HG03558 (cell line): Measurements from ENCODE around the gene WNT2.
"Not testable (repeated sequence)": the region's sequence is repeated elsewhere in the genome, so short reads cannot be mapped to it uniquely, and the experiment has no call there.

Experiments used
- ATAC-seq: cut with Tn5 transposase; IDR thresholded peaks from one replicate; pipeline ENCODE4 v1.9.1; 2021; ENCODE audit warnings: moderate number of reproducible peaks; ENCODE audit not compliant: unreplicated experiment; ENCODE audit errors: extremely low read depth

WNT2 gene

DNA sequence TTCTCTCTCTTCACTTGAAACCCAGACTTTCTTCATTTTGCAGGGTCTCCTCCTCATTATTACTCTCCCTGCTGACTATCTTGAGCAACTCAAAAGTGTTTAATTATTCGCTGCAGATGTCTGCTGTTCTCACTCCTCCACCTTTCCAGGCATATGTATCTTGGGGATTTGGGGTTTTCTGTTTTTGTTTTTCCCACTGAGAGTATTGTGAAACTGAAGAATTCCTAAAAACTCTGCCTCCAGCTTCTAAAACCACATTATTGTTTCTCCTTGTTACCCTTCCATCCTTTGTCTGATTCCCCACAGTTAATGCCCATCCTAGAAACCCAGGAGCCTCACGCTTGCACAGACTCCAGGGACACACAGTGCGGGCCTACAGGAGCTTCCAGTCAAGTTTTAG, 51.3 kb downstream of the WNT2 start:
- ATAC-seq: no peak

DNA sequence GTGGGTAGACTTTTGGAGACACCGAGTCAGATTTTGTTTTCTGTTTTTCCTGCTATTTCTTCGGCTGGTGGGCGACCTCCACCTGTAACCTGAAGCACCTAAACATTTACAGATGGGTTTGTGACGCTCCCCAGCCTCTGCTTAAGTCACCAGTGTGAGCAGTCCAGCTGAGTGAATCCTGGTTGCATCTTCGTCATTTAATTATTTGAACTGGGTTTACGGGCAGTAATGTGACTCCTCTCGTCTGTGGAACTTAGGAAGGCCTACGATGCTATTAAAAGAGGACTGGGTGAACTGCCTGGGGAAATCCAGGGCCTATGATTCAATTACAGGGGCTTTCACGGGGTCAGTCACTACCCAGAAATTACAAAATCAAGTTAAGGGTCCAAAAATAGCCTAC, 52.5 kb downstream of the WNT2 start:
- no peak for ATAC-seq

DNA sequence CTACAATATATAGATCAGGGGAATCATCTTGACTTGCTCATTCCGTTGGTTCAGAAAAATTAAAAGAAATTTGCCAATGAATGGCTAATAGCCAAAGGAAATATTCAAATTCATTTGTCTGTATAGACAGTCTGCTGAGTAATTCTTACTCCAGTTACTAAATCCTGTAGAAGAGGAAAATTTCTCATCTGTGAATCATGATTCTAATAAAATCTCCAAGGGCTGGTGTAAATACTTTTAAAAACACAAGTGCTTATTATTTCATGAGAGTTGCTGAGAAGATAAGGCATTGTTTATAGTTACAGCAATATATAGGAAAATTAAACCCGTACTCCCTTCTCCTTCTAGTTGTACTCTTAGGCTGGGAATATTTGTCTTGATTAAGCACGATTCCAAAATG, 53.0 kb downstream of the WNT2 start:
- no peak for ATAC-seq

DNA sequence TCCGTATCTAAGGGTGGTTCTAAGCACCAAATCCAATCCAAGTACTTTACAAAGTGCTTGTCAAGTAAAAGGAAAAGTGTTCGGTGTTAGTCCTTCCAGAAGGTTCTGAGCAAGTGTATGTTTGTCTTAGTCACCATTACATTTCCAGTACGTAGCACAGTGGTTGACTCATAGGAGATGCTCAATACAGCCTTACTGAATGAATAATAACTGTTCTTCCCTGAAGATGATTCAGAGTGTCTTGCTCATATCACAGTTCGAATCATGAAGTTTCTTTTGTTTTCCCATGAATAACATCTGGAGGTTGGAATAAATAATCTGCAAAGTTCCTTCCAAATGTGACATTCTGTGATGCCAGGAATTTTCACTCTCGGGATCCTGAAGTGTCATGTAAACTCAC, 53.4 kb downstream of the WNT2 start:
- ATAC-seq: no peak

DNA sequence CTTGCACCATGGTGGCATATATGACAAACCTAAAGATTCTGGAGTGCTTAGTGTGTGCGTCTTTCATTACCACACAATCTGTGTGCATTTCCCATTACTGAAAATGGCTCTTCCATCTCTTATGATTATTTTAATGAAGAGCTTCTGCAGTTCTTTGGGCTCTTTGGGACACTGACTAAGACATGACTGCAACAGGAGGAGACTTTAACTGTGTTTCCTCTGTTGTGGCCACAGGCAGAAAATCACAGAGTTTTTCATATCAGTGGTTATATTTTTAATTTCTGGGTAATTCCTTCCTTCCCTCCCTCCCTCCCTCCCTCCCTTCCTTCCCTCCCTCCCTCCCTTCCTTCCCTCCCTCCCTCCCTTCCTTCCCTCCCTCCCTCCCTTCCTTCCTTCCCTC, 58.1 kb downstream of the WNT2 start:
- ATAC-seq: no peak

DNA sequence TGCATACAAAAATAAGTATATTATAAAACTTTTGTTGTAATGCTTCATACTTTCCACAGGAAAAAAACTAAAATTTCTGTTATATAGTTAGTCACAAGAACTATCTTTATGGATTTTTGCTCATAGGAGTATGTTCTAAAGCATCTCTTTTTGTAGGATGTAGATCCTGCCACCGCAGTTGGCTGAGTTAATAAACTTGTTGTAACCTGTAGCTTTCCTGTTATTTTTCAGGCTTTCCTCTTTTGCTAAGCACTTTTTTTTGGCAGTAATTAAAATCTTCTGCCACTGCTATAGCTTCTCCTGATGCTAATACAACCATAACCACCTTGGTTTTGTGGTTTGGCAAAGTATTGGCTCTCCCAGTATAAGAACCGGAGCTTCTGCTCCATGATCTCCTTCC, 60.3 kb downstream of the WNT2 start:
- ATAC-seq: no peak

DNA sequence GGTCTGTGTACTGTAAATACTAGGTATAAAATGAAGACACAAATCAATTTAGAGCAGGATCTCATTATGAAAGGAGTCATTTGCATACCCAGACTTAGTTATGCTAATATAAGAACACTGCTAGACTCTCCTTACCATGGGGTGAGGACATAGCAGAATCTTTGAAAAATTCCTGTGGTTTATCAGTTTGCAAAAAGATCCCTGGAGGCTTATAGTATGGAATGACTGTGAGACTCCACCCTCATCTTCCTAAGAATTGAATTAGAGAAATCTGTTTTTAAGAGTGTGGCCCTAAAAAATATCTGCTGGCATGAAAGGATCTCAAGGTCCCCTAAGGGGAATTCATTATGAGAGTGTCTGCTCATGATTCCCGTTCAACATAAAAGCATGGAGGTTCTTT, 63.2 kb downstream of the WNT2 start:
- no peak for ATAC-seq

DNA sequence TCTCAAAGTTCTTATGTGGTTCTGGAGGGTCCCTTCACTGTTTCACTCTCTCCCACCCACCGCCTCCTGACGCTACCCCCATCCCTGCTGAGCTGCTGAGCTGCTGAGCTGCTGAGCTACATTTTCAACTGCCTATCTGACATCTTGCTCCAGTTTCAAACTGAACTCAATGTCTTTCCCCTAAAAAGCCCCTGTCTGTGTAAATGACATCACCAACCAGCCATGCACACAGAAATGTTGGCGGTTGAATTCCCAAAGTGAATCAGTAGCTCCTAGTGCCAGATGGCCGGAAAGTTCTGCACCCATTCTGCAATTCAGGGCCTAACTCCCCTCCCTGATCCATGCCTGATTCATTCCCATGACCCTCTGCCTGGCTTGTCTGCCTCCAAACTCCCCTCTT, 71.2 kb downstream of the WNT2 start:
- ATAC-seq: peak; percentile 61

DNA sequence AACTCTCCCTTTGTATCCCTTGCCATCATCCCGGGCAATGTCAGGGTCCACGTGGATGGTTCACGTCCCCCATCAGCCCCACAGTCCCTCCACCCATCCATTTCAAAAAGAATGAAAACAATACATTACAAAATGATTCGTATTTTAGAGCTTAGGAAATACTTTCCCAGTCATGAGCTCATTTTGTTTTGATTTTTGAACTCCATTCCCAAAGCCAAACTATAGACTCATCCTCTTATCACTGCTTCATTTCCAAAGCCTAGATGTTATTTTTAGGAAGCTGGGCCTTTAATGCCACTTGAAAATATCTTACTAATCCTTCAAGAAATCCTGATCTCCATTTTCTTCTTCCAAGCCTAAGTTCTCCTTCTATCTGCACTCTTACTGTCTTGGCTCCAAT, 72.1 kb downstream of the WNT2 start:
- no peak for ATAC-seq

DNA sequence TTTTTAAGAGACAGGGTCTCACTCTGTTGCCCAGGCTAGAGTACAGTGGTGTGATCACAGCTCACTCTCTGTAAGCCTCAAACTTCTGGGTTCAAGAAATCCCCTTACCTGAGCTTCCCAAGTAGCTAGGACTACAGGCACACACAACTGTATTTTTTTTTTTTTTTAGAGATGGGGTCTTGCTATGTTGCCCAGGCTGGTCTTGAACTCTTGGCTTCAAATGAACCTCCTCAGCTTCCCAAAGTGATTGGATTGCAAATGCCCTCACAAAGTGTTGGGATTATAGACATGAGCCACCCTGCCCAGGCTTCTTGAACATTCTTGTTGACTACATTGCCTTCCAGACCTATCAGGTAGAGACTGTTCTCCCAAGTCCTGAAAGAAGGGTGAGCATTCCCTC, 72.6 kb downstream of the WNT2 start:
- ATAC-seq: no peak

DNA sequence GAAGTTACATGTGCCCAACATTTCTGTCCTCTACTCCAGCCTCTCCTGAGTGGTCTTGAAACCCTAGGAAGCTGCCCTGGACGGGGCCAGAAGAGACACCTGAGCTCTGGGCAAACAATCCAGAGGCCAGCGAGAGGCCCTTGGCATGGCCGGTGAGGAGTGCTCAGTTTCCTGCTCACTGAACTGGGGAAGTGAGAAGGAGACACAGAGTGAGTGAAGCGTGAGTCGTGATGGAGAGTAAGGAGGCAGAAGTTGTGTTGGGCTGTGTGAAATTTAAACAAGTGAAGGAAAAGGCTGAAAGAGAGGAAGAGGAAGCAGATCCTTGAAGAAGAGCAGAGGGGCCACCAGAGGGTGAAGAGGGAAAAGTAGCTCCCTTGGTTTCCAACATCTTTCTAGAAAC, 73.2 kb downstream of the WNT2 start:
- ATAC-seq: no peak

DNA sequence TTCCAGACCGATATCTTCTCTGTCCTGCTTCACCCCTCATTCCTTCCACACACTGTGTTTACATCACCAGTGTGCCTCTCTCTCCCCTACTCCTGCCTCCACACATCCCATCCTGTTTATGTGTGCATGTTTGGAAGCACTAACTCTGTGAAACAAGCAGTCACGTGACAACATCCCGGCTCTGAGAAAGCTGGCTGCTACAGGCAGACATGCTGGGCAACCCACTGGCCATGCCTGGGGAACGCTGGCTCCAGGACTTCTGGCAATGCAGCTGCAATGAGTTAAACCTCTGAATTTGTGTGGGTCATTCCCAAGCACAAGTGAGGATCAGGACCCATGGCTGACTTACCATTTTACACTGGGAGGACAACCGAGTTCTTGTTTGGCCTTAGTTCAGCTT, 74.0 kb downstream of the WNT2 start:
- ATAC-seq: no peak

DNA sequence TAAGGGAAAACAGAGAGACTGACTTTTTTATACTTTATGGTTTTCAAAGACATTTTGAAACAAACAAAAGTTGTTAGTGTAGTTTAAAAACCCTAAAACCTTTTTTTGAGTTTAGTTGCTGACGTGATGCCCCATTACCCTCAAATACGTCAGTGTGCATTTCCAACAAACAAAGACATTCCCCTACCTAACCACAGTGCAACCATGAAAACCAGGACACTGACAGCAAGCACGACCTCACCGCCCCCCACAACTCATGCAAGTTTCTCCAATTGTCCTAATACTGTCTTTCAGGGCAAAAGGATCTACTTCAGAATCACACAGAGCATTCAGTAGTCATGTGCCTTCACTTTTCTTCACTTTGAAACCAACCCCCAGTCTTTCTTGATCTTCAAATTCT, 75.0 kb downstream of the WNT2 start:
- ATAC-seq: no peak

DNA sequence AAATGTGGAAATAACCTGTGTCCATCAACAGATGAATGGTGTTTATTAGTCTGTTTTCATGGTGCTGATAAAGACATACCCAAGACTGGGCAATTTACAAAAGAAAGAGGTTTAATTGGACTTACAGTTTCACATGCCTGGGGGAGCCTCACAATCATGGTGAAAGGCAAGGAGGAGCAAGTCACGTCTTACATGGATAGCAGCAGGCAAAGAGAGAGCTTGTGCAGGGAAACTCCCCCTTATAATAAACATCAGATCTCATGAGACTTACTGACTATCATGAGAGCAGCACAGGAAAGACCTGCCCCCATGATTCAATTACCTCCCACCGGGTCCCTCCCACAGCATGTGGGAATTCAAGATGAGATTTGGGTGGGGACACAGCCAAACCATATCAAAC, 77.2 kb downstream of the WNT2 start:
- ATAC-seq: not testable (repeated sequence)

DNA sequence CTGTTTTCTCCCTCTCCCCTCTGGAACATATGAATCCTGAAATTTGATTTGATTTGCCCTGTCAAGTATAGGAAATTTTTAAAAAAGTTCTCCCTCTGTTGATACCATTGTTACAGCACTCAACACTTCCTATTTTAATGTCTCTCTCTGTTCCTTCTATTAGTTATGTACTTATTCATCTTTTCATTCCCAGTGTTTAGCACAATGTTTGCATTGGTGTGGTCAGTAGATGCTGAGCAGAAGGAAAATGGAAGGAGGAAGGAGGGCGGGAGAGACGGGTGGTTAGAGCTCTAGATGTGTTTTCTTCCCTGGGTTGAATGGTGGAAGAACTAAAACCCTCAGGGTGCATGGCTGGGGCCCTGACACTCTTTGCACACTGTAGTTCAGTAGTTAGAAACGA, 79.5 kb downstream of the WNT2 start:
- no peak for ATAC-seq

DNA sequence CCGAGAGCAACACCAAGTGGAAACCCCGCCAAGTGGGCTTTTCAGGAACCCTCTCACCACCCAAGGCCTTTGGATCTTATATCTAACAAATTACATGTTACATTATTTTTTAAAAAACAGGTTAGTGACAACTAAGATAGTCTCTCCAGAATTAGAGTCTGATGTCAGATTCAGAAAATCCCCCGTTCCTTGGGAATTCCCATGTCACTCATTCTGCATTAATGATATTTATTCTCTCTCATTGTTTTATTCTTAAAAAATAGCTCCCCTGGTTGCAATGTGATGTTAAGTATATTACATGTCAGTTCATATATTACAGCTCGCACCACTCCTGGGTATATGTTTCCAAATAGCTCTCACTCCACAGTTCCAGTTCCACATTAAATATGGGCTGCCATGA, 81.8 kb downstream of the WNT2 start:
- ATAC-seq: no peak

DNA sequence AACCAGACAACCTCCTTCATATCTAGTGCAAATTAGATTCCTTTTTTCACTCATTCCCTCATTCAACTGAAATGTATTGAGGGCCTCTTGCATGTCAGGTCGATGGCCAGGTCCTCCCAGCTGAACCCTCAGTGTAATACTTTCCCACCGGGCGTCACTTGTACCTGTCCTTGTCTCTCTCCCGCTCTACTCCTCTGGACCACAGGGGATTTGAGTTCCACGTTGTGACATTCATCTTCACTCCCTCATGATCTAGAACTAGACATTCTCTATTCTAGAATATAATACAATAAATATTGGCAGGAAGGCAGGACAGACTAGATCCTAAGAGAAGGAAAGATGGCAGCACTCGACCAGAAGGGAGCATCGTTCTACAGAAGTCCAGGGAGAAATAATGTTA, 83.9 kb downstream of the WNT2 start:
- no peak for ATAC-seq

DNA sequence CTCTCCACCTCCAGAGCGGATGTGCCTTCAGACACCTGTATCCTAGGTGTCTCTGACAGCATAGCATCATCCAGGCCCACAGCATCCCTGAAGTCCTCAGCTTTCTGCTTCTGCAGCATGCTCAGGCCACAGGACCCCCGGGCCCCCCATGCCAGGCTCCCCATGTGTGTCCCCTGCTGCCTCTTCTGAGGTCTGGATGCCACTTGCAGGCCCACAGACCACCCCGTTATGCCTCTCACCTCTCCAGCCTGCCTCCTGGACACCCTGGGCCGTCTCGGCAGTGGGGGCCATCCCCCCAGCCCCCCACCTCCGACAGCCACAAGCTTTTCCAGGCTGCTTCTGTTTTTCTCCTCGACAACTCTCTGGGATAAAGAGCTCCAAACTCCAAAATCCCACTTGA, 84.4 kb downstream of the WNT2 start:
- no peak for ATAC-seq

DNA sequence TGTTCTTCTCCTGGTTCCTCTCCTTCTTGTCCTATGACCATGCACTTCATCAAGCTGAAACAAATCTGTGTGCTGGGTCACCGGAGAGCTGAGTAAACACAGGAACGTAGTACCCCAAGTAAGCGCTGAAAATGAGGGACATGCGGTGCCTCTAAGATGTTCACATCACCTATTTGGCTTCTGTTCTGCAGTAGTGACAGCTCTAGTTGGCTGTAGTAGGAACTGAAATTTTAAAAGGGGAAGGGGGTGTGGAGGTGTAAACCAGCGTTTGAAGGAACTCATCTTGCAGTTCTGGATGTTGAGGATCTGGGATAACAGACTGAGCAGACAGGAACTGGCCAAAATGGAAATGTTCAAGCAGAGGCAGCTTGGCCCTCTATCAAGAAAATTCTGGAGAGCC, 85.2 kb downstream of the WNT2 start:
- ATAC-seq: no peak

DNA sequence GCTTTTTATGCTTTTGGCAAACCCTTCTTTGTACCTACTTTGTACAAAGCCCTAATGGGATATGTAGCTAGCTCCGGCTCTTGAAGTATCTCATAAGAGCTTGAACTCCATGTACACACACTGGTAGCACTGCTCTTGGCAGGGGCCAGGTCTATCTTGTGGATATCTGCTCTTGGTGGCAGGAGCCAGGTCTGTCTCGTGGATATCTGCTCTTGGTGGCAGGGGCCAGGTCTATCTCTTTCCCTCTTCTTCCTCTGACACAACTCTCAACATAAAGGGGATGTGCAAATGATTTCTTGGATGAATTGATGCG, 91.9 kb downstream of the WNT2 start:
- ATAC-seq: no peak

DNA sequence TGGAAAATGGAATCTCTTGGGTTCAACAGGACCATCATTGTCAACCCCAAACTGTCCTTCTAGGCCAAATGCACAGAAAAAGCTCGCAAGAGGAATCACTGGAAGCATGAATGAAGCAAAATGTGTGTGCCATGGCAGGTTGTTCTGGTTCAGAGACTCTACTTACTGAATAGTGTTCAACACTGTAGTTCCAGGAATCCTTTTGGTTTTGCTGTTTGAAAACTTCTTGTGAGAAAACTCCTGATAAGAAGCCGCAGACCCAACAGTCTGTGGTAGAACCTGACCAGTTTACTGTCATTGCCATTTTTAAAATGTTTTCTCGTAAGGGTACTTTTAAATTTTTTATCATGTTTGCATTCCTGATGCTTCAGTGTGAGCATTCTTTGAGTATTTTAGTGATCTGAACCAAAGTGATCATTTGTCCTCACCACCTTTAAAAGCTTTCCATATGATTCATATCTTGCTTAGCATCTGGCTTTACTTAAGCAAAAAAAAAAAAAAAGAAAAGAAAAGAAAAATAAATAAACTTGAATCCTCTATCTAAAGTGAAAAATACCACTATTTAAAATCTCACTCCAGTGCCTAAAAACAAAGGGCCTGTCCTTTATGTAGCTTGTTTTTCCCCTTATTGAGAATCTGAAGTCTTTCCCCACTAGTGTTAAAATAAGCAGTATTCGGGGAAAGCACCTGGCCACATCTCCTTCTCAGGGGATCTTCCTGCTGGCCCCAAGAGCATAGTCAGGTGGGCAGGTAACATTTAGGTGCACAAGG, 92.4 kb downstream of the WNT2 start:
- ATAC-seq: peak; percentile 44

DNA sequence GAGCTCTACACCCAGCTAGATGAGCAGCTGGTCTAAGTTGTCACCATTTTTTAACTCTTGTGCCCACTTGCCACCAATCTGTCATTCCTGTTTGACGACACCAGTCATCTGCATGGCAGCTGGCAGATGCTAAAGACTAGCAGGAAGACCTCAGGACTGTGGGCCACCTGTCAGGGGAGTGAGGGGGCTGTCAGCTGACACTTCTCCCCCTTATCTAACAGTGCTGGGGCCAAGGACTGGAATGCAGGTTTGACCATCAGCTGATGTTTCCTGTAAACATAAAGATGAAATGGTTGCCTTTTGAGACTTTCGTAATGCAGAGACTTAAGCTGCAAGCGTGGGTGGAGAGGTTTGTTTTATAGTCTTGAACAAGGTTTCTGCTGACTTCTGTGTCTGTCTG, 93.5 kb downstream of the WNT2 start:
- no peak for ATAC-seq

DNA sequence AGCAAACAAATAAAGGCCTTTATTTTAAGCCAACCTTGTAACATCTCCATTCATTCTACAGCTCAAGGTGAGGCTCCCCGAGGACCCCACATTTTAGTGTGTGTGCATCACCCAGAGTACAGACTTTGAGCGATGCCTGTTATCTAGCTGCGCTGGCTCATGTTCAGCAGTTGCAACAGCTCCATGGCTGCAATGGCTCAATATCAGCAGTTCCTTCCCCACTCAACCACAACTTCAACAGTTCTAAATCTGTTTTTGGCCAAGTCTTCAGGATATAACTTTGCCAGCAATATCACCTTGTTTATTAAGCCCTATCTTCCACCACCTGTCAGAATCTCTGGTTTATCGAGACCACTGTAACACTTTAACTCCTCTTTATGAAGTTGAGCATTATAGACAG, 95.8 kb downstream of the WNT2 start:
- no peak for ATAC-seq
